ENCODE measurements around the gene TAOK1.

The TAOK1 gene

DNA sequence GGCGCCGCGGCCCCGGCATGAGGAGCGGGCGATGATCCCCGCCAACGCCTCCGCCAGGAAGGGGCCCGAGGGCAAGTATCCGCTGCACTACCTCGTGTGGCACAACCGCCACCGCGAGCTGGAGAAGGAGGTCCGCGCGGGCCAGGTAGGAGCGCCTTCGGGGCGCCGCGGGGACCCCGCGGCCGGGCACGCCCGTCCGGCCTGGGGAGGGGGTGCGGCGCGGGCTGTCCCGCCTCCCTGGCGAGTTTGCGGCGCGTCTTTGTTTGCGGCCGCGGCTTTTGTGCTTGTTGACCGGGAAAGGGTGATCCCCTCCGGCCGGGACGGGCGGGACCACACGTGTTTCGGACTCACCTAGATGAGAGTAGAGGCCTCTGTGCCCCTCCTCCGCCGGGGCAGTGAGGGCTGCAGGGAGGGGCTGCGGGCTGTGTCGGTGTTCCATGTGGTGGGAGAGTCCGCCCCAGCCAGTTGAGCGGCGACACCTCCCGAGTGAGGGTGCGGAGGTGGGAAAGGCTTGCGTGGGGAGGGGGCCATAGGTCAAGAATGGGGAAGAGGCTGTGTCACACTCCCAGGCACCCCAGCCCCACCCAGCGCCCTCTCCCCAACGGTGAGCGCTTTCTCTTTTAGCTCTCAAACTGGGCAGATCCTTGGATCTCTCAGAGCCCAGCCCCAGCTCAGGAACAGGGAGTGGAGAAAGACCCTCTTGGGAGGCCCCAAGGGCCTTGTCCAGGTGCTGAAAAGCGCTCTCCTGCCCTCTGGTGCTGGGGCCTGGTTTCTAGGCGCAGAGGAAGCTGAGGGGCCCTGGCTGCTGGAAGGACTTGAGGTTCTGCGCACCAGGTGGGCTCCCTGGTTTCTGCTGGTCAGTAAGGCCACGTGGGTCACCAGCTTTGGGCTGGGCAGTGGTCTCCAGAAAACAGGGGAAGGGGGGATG lies 203.7 kb downstream of the TAOK1 start:
- H3K36me3 ChIP-seq (ENCODE audit: control insufficient read depth in 4 of 4, insufficient read depth in 4 of 4, low read length in 3 of 4) = no peaks in the 10 kb centered on the region
- H3K27ac ChIP-seq (ENCODE audit: insufficient read depth in 1 of 2, low read depth in 1 of 2, low read length in 2 of 2, poor library complexity in 1 of 2, severe bottlenecking in 2 of 2) = no peak overlapping the region
- peak in 2 of 3 donors; percentile 60 to 68 for DNase-seq
- H3K27me3 ChIP-seq (replicated peaks in 2 of 5; ENCODE audit: control insufficient read depth in 4 of 5, insufficient read depth in 5 of 5, low read length in 4 of 5) = peaks cover 0 to 1% (median 0%) of the 10 kb centered on the region in 5 experiments
- ChIA-PET CTCF (interaction anchor here (0.8 to 5.0 kb wide), 9 partner anchors 9 to 761 kb away, joined by 3 to 137 read pairs (median 8); no protein-coding TSS in a partner anchor), POLR2A (interaction anchor here (0.6 to 1.4 kb wide), 3 partner anchors 19 to 260 kb away, joined by 3 to 4 read pairs (median 3); partner anchors contain the start of gene ABHD15)
- H3K4me3 ChIP-seq (ENCODE audit: control insufficient read depth in 1 of 7, extremely low read depth in 1 of 7, insufficient read depth in 4 of 7, low read depth in 2 of 7, low read length in 6 of 7) = peak overlapping the region; percentile 44 to 90 (median 67)
- WGBS (ENCODE audit: insufficient coverage) = 2% methylated on average over 53 of the region's 64 CpGs
- no peaks in the 10 kb centered on the region for H3K9me3 ChIP-seq (ENCODE audit: control extremely low read depth in 1 of 5, control insufficient read depth in 4 of 5, insufficient read depth in 2 of 5, low read depth in 1 of 5, low read length in 4 of 5)
- H3K4me1 ChIP-seq (ENCODE audit: control extremely low read depth in 1 of 4, control insufficient read depth in 4 of 4, insufficient read depth in 4 of 4, low read length in 3 of 4) = peaks cover 4 to 49% (median 47%) of the 10 kb centered on the region in 4 experiments

DNA sequence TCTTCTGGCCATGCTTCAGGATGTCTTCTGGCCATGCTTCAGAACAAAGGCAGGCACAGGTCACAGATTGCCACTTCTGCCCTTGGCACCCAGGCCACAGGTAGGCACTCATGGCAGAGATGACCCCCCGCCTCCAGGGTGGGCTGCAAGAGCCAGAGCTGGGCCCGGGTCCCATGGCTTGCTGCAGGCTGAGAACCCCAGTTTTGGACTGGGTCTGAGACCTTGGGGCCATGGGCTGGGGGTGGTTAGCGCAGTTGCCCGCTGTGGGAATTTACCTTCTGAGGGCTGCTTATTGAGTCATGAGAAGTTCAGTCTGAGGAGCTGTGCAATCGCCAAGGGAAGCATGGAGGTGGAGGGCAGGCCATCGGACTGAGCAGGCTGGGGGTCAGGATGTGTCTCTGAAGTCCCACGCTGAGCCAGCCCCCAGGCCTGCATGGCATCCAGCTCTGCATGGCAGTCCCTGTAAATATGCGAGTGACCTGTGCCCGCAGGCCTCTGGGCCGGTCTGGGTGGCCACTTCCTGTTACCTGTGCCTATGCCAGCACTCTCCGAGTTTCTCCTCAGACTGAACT lies 204.4 kb downstream of the TAOK1 start:
- H3K4me1 ChIP-seq (ENCODE audit: control extremely low read depth in 1 of 4, control insufficient read depth in 4 of 4, insufficient read depth in 4 of 4, low read length in 3 of 4) = peaks cover 4 to 48% (median 46%) of the 10 kb centered on the region in 4 experiments
- DNase-seq = no peak
- no peaks in the 10 kb centered on the region for H3K9me3 ChIP-seq (ENCODE audit: control extremely low read depth in 1 of 5, control insufficient read depth in 4 of 5, insufficient read depth in 2 of 5, low read depth in 1 of 5, low read length in 4 of 5)
- ChIA-PET POLR2A (interaction anchor here (0.6 to 1.0 kb wide), 2 partner anchors 18 to 259 kb away, joined by 3 to 4 read pairs; no protein-coding TSS in a partner anchor), CTCF (interaction anchor here (0.8 to 5.0 kb wide), 8 partner anchors 9 to 762 kb away, joined by 3 to 137 read pairs (median 7); no protein-coding TSS in a partner anchor)
- 97% methylated on average over 11 of the region's 11 CpGs for WGBS (ENCODE audit: insufficient coverage)
- H3K36me3 ChIP-seq (ENCODE audit: control insufficient read depth in 4 of 4, insufficient read depth in 4 of 4, low read length in 3 of 4) = no peaks in the 10 kb centered on the region
- H3K27me3 ChIP-seq (replicated peaks in 2 of 5; ENCODE audit: control insufficient read depth in 4 of 5, insufficient read depth in 5 of 5, low read length in 4 of 5) = peaks cover 0 to 1% (median 0%) of the 10 kb centered on the region in 5 experiments
- H3K4me3 ChIP-seq (ENCODE audit: control insufficient read depth in 1 of 7, extremely low read depth in 1 of 7, insufficient read depth in 4 of 7, low read depth in 2 of 7, low read length in 6 of 7) = peak overlapping the region in 3 of 7 experiments; percentile 67 to 90 (median 79)
- no peak overlapping the region for H3K27ac ChIP-seq (ENCODE audit: insufficient read depth in 1 of 2, low read depth in 1 of 2, low read length in 2 of 2, poor library complexity in 1 of 2, severe bottlenecking in 2 of 2)

- Histone ChIP-seq H3K9me3 (ENCODE audit: control extremely low read depth in 1 of 5, control insufficient read depth in 4 of 5, insufficient read depth in 2 of 5, low read depth in 1 of 5, low read length in 4 of 5) (no peaks in the 10 kb centered on the region), H3K27ac (ENCODE audit: insufficient read depth in 1 of 2, low read depth in 1 of 2, low read length in 2 of 2, poor library complexity in 1 of 2, severe bottlenecking in 2 of 2) (no peak overlapping the region), H3K27me3 (replicated peaks in 2 of 5; ENCODE audit: control insufficient read depth in 4 of 5, insufficient read depth in 5 of 5, low read length in 4 of 5) (peaks cover 0 to 1% (median 0%) of the 10 kb centered on the region in 5 experiments), H3K4me1 (ENCODE audit: control extremely low read depth in 1 of 4, control insufficient read depth in 4 of 4, insufficient read depth in 4 of 4, low read length in 3 of 4) (peaks cover 2 to 41% (median 39%) of the 10 kb centered on the region in 4 experiments), H3K36me3 (ENCODE audit: control insufficient read depth in 4 of 4, insufficient read depth in 4 of 4, low read length in 3 of 4) (no peaks in the 10 kb centered on the region), H3K4me3 (ENCODE audit: control insufficient read depth in 1 of 7, extremely low read depth in 1 of 7, insufficient read depth in 4 of 7, low read depth in 2 of 7, low read length in 6 of 7) (no peak overlapping the region)
- WGBS (ENCODE audit: insufficient coverage) = 93% methylated on average over 6 of the region's 7 CpGs
- no peak for DNase-seq
- POLR2A ChIA-PET = no interaction called here
- CTCF ChIA-PET = interaction anchor here (1.1 to 5.0 kb wide), 6 partner anchors 15 to 498 kb away, joined by 3 to 137 read pairs (median 4); no protein-coding TSS in a partner anchor
These were observed 205.2 kb downstream of the TAOK1 start for GRCh38 chr17:29595107-29595942.

- ChIA-PET CTCF (interaction anchor here (1.1 to 1.9 kb wide), 6 partner anchors 13 to 22 kb away, joined by 3 to 7 read pairs (median 4); no protein-coding TSS in a partner anchor), POLR2A (no interaction called here)
- WGBS (ENCODE audit: insufficient coverage) = 95% methylated on average over 8 of the region's 12 CpGs
- Histone ChIP-seq H3K36me3 (ENCODE audit: control insufficient read depth in 4 of 4, insufficient read depth in 4 of 4, low read length in 3 of 4) (no peaks in the 10 kb centered on the region), H3K27me3 (replicated peaks in 2 of 5; ENCODE audit: control insufficient read depth in 4 of 5, insufficient read depth in 5 of 5, low read length in 4 of 5) (peaks cover 0 to 1% (median 0%) of the 10 kb centered on the region in 5 experiments), H3K27ac (ENCODE audit: insufficient read depth in 1 of 2, low read depth in 1 of 2, low read length in 2 of 2, poor library complexity in 1 of 2, severe bottlenecking in 2 of 2) (no peak overlapping the region), H3K4me1 (ENCODE audit: control extremely low read depth in 1 of 4, control insufficient read depth in 4 of 4, insufficient read depth in 4 of 4, low read length in 3 of 4) (peaks cover 2 to 33% (median 31%) of the 10 kb centered on the region in 4 experiments), H3K9me3 (ENCODE audit: control extremely low read depth in 1 of 5, control insufficient read depth in 4 of 5, insufficient read depth in 2 of 5, low read depth in 1 of 5, low read length in 4 of 5) (no peaks in the 10 kb centered on the region), H3K4me3 (ENCODE audit: control insufficient read depth in 1 of 7, extremely low read depth in 1 of 7, insufficient read depth in 4 of 7, low read depth in 2 of 7, low read length in 6 of 7) (no peak overlapping the region)
- no peak for DNase-seq
These were observed 206.0 kb downstream of the TAOK1 start for GRCh38 chr17:29595943-29596774.

DNA sequence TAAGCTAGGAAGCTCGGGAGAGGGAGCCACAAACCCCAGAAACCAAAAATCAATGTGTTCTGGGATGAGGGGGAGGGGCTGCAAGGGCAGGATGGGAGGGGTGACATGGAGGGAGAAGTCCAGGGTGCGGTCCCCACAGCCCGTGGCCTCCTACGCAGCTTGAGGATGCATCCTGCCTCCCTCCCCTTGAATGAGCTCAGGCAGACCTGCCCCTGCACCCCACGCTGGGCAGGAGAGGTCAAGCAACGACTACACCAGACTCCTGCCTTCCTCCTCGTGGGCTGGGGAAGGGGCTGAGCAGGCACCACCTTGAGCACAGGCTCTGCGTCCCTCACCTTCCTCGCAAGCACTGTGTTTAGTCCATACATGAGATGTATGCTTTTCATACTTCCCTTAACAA lies 206.6 kb downstream of the TAOK1 start:
- Histone ChIP-seq H3K4me3 (ENCODE audit: control insufficient read depth in 1 of 7, extremely low read depth in 1 of 7, insufficient read depth in 4 of 7, low read depth in 2 of 7, low read length in 6 of 7) (no peak overlapping the region), H3K27ac (ENCODE audit: insufficient read depth in 1 of 2, low read depth in 1 of 2, low read length in 2 of 2, poor library complexity in 1 of 2, severe bottlenecking in 2 of 2) (no peak overlapping the region), H3K36me3 (ENCODE audit: control insufficient read depth in 4 of 4, insufficient read depth in 4 of 4, low read length in 3 of 4) (no peaks in the 10 kb centered on the region), H3K4me1 (ENCODE audit: control extremely low read depth in 1 of 4, control insufficient read depth in 4 of 4, insufficient read depth in 4 of 4, low read length in 3 of 4) (peaks cover 2 to 26% (median 24%) of the 10 kb centered on the region in 4 experiments), H3K9me3 (ENCODE audit: control extremely low read depth in 1 of 5, control insufficient read depth in 4 of 5, insufficient read depth in 2 of 5, low read depth in 1 of 5, low read length in 4 of 5) (no peaks in the 10 kb centered on the region), H3K27me3 (replicated peaks in 2 of 5; ENCODE audit: control insufficient read depth in 4 of 5, insufficient read depth in 5 of 5, low read length in 4 of 5) (peaks cover 0 to 1% (median 0%) of the 10 kb centered on the region in 5 experiments)
- POLR2A ChIA-PET = interaction anchor here (1.9 kb wide), 1 partner anchor 14 kb away, joined by 4 read pairs; no protein-coding TSS in a partner anchor
- 87% methylated on average over 8 of the region's 9 CpGs for WGBS (ENCODE audit: insufficient coverage)
- CTCF ChIA-PET = interaction anchor here (0.9 to 1.9 kb wide), 7 partner anchors 9 to 27 kb away, joined by 3 to 7 read pairs (median 5); no protein-coding TSS in a partner anchor
- no peak for DNase-seq
